HFF-Myc (cell line): ENCODE measurements around the gene UTRN.

Source experiments
- DNase-seq: peaks from one replicate; pipeline ENCODE4 v3.0.0-alpha.2; 2011; ENCODE audit warnings: low read depth; ENCODE audit errors: extremely low read depth
- H3K4me3 ChIP-seq: replicated peaks from 2 replicates; pipeline ENCODE4 v1.5.1; 2011; ENCODE audit warnings: low read depth, mild to moderate bottlenecking, control low read depth, low read length
- TF ChIP-seq, protein P1 (sequence below): IDR thresholded peaks from 2 replicates; pipeline ENCODE4 v1.5.1; 2012; ENCODE audit warnings: mild to moderate bottlenecking, low read depth, low read length, control low read depth; ENCODE audit errors: missing control alignments

The UTRN gene

DNA sequence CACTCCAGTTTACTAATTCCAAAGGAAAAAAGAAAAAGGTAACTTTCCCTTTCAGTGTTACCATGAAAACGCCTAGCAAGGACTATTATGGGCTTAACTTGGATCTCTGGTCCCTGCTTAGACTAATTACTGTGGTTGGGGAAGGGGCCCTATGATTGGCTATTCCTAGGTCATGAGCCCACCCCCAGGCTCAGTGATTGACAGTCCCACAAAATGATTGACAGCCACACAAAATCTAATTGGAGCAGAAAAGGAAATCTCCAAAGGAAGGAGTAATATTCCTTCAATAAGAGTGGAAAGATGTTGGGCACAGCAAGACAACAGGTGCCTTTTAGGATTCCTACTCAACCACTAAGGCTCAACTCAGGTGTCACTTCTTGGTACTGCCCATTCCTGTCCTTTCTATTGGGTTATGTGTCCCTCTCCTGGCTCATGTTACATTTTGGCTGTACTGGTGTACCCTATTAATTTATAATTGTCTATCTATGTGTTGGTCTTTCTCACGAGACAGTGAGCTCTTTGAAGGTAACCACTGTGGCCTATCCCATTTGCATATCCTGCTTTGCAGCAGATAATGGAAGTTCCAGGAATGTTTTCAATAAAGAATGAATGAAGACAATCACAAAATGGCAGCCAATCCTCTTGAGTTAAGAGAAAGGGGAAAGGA is 5.5 kb upstream of the UTRN start:
- DNase-seq, result no peak
- TF ChIP-seq, protein P1, sequence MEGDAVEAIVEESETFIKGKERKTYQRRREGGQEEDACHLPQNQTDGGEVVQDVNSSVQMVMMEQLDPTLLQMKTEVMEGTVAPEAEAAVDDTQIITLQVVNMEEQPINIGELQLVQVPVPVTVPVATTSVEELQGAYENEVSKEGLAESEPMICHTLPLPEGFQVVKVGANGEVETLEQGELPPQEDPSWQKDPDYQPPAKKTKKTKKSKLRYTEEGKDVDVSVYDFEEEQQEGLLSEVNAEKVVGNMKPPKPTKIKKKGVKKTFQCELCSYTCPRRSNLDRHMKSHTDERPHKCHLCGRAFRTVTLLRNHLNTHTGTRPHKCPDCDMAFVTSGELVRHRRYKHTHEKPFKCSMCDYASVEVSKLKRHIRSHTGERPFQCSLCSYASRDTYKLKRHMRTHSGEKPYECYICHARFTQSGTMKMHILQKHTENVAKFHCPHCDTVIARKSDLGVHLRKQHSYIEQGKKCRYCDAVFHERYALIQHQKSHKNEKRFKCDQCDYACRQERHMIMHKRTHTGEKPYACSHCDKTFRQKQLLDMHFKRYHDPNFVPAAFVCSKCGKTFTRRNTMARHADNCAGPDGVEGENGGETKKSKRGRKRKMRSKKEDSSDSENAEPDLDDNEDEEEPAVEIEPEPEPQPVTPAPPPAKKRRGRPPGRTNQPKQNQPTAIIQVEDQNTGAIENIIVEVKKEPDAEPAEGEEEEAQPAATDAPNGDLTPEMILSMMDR, result no peak

DNA sequence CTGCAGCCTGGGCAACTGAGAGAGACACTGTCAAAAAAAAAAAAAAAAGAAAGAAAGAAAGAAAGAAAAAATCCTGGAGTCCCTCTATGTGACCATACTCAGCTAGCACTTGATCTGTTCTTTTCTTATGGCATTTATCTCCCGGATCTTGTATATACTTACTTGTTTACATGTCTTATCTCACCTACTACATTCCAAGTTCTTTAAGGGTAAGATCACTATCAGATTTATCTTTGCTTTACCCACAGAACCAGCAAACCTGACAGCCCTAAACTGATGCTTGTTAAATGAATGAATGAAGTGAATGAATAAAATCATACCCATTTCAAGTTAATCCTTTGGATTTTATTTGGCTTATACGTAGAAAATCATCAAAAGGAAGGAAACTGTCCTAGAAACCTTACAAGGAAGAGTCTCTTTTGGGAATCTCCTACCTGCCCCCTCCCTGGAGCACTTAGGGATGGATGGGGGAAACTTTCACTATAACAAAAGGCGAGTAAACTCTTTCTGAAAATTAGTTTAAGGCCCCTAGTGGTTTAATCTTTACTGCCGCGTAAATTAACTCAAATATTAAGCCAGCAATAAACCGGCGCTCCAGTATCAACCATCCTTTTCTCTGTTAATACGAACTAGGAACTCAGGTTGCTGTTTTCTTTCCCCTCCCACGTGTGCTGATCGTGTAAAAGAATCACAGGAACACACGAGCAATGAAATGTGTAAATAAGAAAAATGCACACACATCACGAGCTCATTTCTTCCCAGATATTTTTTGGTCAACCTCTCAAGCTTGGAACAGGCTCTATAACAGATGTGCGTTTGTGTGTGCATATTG is 1.3 kb upstream of the UTRN start:
- TF ChIP-seq, protein P1, result no peak
- H3K4me3 ChIP-seq, result peak overlapping the region; percentile 85
- DNase-seq, result no peak

More for the DNA sequence above, 5.5 kb upstream of the UTRN start:
- no peak overlapping the region for H3K4me3 ChIP-seq

DNA sequence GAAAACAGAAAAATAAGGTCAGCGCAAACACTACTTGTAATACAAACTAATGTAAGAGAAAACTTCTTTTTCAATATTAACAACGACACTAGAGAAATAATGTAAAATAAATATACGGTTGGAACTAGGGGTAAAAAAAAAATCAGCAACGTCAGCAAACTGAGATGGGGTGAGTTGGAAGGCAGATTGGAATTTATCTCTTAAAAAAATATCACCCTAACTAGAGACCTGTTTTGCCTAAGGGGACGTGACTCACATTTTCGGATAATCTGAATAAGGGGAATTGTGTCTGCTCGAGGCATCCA is 705 bp upstream of the UTRN start:
- DNase-seq, result no peak
- H3K4me3 ChIP-seq, result peak overlapping the region; percentile 85
- TF ChIP-seq, protein P1, result no peak

DNA sequence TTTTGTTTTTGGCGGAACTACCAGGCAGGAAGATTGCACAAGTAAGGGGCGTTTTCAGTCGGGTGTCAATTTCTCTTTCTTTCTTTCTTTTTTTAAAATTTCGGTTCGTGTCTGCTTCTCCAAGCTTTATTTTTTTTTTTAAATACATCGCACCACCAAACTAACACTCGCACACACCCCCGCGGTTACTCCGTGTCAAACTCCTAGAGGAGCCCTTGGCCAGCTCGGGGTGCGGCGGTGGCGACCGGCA is 338 bp downstream of the UTRN start:
- H3K4me3 ChIP-seq, result peak overlapping the region; percentile 85
- TF ChIP-seq, protein P1, result no peak

DNA sequence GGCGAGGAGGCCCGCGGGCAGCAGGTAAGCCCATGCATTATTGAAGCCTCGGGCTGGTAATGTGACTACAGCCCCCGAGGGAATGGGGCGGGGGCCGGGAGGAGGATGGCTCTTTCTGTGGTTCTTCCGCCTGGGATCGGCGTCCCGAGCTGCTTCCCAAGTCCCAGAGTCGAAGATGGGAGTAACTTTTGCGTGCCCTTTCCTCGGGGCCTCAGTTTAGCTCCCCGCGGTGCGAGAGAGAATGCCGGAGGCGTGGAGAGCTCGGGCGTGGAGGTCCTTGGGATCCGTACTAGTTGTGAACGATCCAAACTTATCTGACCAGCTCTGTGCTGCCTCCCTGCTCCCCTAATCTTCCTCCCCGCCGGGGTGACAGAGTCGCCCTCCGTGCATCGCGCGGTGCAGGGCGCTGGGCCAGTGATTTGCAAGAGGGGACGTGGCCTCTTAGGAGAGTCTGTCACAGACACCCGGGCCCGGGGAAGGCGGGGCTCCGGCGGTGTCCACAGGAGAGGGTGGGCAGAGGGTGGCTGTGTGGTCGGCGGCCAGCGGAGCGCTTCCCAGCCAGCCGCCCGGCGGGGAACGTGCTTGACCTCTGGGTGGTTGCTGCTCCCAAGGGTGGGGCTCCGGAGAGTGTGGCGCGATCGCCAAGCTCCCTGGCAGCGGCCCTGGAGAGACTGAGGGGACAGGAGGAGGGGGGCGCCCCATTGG is 815 bp downstream of the UTRN start:
- peak overlapping the region; percentile 85 for H3K4me3 ChIP-seq
- DNase-seq, result no peak

More for the DNA sequence above, 338 bp downstream of the UTRN start:
- no peak for DNase-seq

DNA sequence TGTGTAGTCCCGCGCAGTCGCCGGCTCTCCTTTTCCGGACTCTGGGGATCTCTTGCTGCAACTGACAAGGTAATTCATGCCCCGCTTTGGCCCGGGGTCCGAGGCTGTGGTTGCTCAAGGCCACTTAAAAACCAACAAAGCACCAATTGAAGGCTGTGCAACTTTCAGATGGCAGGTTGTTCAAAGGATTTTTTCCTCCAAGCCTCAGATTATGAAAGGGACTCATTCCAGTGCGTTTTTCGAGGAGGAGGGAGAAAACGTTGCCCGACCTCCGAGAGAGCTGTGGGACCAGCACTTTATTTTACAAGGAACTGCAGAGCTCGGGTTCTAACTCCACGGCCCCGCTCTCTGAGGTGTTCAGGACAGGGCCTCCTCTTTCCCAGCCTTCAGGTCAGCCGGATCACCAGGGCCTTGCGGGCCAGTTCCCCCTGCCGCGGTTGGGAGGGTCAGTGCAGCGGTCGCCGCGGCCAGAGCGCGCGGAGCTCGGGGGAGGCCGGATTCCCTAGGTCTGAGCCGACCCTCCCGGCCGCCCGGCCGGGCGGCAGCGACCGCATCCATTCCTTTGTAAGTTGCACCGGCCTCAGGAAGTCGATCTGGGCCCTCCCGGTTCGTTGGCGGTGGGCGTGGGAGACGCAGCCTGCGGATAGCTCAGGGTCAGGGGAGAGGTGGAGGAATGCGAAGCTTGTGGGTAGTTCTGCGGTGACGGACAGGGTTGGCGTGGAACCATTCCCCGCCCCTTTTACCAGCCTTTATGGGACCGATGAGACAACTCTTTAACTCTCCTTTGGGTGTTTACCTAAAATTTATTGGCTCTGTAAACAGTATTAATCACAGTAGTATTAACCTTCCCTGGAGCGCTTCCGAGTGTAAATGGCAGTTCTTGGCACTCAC is 1.6 kb downstream of the UTRN start:
- no peak for DNase-seq

More for the DNA sequence above, 815 bp downstream of the UTRN start:
- TF ChIP-seq, protein P1, result no peak

More for the DNA sequence above, 1.6 kb downstream of the UTRN start:
- H3K4me3 ChIP-seq, result peak overlapping the region; percentile 85
- TF ChIP-seq, protein P1, result no peak
